ENCODE measurements around the gene NR5A2. TPM values are rescaled to one million over a fixed set of nuclear protein-coding genes. Genes with fewer than 3 reads are reported as not detected.

The NR5A2 gene
- polyA plus RNA-seq, 3 donors, result 0.03 to 0.31 TPM; not detected in 1

DNA sequence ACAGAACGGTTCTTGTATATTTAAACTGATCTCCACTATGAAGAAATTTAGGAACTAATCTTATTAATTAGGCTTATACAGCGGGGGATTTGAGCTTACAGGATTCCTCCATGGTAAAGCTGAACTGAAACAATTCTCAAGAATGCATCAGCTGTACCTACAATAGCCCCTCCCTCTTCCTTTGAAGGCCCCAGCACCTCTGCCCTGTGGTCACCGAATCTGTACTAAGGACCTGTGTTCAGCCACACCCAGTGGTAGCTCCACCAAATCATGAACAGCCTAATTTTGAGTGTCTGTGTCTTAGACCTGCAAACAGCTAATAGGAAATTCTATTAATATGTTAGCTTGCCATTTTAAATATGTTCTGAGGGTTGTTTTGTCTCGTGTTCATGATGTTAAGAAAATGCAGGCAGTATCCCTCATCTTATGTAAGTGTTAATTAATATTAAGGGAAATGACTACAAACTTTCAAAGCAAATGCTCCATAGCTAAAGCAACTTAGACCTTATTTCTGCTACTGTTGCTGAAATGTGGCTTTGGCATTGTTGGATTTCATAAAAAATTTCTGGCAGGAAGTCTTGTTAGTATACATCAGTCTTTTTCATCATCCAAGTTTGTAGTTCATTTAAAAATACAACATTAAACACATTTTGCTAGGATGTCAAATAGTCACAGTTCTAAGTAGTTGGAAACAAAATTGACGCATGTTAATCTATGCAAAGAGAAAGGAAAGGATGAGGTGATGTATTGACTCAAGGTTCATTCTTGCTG, 147.2 kb downstream of the NR5A2 start:
- Mint-ChIP-seq H3K27ac (no peak overlapping the region), H3K4me3 (no peak overlapping the region), H3K4me1 (peaks cover 7% of the 10 kb centered on the region), H3K27me3 (ENCODE audit: low read depth in 3 of 3) (no peaks in the 10 kb centered on the region), H3K9me3 (no peaks in the 10 kb centered on the region), H3K36me3 (no peaks in the 10 kb centered on the region)
- no peaks in the 10 kb centered on the region for H4K20me1 ChIP-seq (ENCODE audit: insufficient read depth, low read length)
- H3K9me3 ChIP-seq (replicated peaks in 1 of 2; ENCODE audit: control insufficient read depth in 1 of 2, insufficient read depth in 1 of 2, low read length in 2 of 2), result no peaks in the 10 kb centered on the region
- no peak overlapping the region for H2AFZ ChIP-seq (ENCODE audit: insufficient read depth, low read depth, low read length, poor library complexity, severe bottlenecking)
- TF ChIP-seq, protein P1, sequence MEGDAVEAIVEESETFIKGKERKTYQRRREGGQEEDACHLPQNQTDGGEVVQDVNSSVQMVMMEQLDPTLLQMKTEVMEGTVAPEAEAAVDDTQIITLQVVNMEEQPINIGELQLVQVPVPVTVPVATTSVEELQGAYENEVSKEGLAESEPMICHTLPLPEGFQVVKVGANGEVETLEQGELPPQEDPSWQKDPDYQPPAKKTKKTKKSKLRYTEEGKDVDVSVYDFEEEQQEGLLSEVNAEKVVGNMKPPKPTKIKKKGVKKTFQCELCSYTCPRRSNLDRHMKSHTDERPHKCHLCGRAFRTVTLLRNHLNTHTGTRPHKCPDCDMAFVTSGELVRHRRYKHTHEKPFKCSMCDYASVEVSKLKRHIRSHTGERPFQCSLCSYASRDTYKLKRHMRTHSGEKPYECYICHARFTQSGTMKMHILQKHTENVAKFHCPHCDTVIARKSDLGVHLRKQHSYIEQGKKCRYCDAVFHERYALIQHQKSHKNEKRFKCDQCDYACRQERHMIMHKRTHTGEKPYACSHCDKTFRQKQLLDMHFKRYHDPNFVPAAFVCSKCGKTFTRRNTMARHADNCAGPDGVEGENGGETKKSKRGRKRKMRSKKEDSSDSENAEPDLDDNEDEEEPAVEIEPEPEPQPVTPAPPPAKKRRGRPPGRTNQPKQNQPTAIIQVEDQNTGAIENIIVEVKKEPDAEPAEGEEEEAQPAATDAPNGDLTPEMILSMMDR (IDR thresholded peaks at IDR 0.05), result no peak
- intact Hi-C loops (cut with micrococcal nuclease), result no loop called here
- no peaks in the 10 kb centered on the region for H3K79me2 ChIP-seq (ENCODE audit: insufficient read depth, low read length)
- no peaks in the 10 kb centered on the region for H3K27me3 ChIP-seq (ENCODE audit: control insufficient read depth in 2 of 2, insufficient read depth in 2 of 2, low read length in 2 of 2)
- H3K36me3 ChIP-seq (replicated peaks in 1 of 2; ENCODE audit: control insufficient read depth in 1 of 2, insufficient read depth in 2 of 2, low read length in 2 of 2), result no peaks in the 10 kb centered on the region
- 90% methylated on average over 2 of the region's 5 CpGs for WGBS (ENCODE audit: insufficient coverage)
- H3K4me2 ChIP-seq (replicated peaks; ENCODE audit: extremely low read depth, low read length, poor library complexity, severe bottlenecking), result no peak overlapping the region
- H3K27ac ChIP-seq (ENCODE audit: low read depth in 1 of 2, low read length in 2 of 2), result no peak overlapping the region
- H3K4me1 ChIP-seq (ENCODE audit: control insufficient read depth in 1 of 2, insufficient read depth in 2 of 2, low read length in 2 of 2), result no peaks in the 10 kb centered on the region
- no peak overlapping the region for H3K4me3 ChIP-seq (replicated peaks in 1 of 3; ENCODE audit: low read depth in 2 of 3, low read length in 3 of 3)
- H3K9ac ChIP-seq (ENCODE audit: insufficient read depth, low read length, poor library complexity, severe bottlenecking), result no peak overlapping the region
- DNase-seq, result no peak

DNA sequence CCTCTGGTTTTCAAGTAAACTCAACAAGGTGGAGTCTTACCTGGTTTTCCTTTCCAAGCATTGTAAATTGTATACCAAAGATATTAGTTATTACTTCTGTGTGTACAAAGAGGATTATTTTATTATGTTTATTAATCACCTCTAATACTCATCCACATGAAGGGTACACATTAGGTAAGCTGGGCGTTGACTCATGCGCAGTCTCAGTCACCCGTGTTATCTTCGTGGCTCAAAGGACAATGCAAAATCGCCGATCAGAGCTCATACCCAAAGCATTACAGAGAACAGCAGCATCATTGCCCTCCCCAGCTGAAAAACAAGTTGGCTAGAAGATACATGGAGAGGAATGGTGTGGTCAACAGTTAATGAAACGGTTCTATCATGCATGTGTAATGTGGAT, 148.7 kb downstream of the NR5A2 start:
- Mint-ChIP-seq H3K4me1 (no peaks in the 10 kb centered on the region), H3K27ac (no peak overlapping the region), H3K27me3 (ENCODE audit: low read depth in 3 of 3) (peaks cover 0 to 2% (median 0%) of the 10 kb centered on the region in 3 donors), H3K36me3 (no peaks in the 10 kb centered on the region), H3K4me3 (no peak overlapping the region), H3K9me3 (peaks cover 0 to 2% (median 0%) of the 10 kb centered on the region in 7 donors)
- Histone ChIP-seq H3K27ac (ENCODE audit: low read depth in 1 of 2, low read length in 2 of 2) (no peak overlapping the region), H3K9me3 (replicated peaks in 1 of 2; ENCODE audit: control insufficient read depth in 1 of 2, insufficient read depth in 1 of 2, low read length in 2 of 2) (no peaks in the 10 kb centered on the region), H3K27me3 (ENCODE audit: control insufficient read depth in 2 of 2, insufficient read depth in 2 of 2, low read length in 2 of 2) (no peaks in the 10 kb centered on the region), H3K79me2 (ENCODE audit: insufficient read depth, low read length) (no peaks in the 10 kb centered on the region), H3K36me3 (replicated peaks in 1 of 2; ENCODE audit: control insufficient read depth in 1 of 2, insufficient read depth in 2 of 2, low read length in 2 of 2) (no peaks in the 10 kb centered on the region), H3K4me1 (ENCODE audit: control insufficient read depth in 1 of 2, insufficient read depth in 2 of 2, low read length in 2 of 2) (no peaks in the 10 kb centered on the region), H4K20me1 (ENCODE audit: insufficient read depth, low read length) (no peaks in the 10 kb centered on the region), H3K4me2 (replicated peaks; ENCODE audit: extremely low read depth, low read length, poor library complexity, severe bottlenecking) (no peak overlapping the region), H2AFZ (ENCODE audit: insufficient read depth, low read depth, low read length, poor library complexity, severe bottlenecking) (no peak overlapping the region), H3K4me3 (replicated peaks in 1 of 3; ENCODE audit: low read depth in 2 of 3, low read length in 3 of 3) (no peak overlapping the region), H3K9ac (ENCODE audit: insufficient read depth, low read length, poor library complexity, severe bottlenecking) (no peak overlapping the region)
- no peak for DNase-seq
- no CpG with 5 or more reads among the region's 7 CpGs for WGBS (ENCODE audit: insufficient coverage)
- TF ChIP-seq, protein P1 (IDR thresholded peaks at IDR 0.05), result no peak
- intact Hi-C loops (cut with micrococcal nuclease), result no loop called here
